Adrenal gland (tissue), 19 donors: Measurements from ENCODE around the gene RFWD3. TPM values are rescaled to one million over a fixed set of nuclear protein-coding genes. Genes with fewer than 3 reads are reported as not detected.
A peak's percentile ranks its signal among the peaks of the same experiment; 100 is the strongest.

Source experiments
- DNase-seq, 7 donors: peaks; one replicate each; pipeline ENCODE4 v3.0.0-alpha.2; 2019 to 2020
- H3K27ac ChIP-seq, 5 donors: fragments of 200-600 bp; sonication (generic) in 4 of 5; 1 replicate in 3 of 5; 2 replicates in 2 of 5; pipeline versions ENCODE4 v1.5.1 to v1.8.0; 2016 to 2020; ENCODE audit warnings: mild to moderate bottlenecking in 1 of 5
- H3K27me3 ChIP-seq: fragments of 200-600 bp; 2 replicates; pipeline ENCODE4 v1.8.0; 2021
- H3K36me3 ChIP-seq, 2 donors: fragments of 200-600 bp; replicated peaks in 1 of 2; 1 replicate in 1 of 2; 2 replicates in 1 of 2; pipeline versions ENCODE4 v1.5.1 to v1.8.0; 2018 to 2022
- H3K4me1 ChIP-seq, 2 donors: fragments of 200-600 bp; replicated peaks in 1 of 2; 1 replicate in 1 of 2; 2 replicates in 1 of 2; pipeline versions ENCODE4 v1.5.1 to v1.8.0; 2018 to 2021
- H3K4me3 ChIP-seq, 4 donors: fragments of 200-600 bp; sonication (generic) in 3 of 4; one replicate each; pipeline ENCODE4 v1.5.1; 2016 to 2018
- H3K9me3 ChIP-seq, 3 donors: fragments of 200-600 bp; sonication (generic) in 1 of 3; replicated peaks in 1 of 3; 1 replicate in 2 of 3; 2 replicates in 1 of 3; pipeline versions ENCODE4 v1.5.1 to v1.8.0; 2016 to 2021
- POLR2A ChIP-seq, 2 donors: fragments of 450-650 bp; IDR thresholded peaks; one replicate each; pipeline ENCODE4 v1.6.1; 2017; ENCODE audit warnings: antibody characterized with exemption in 2 of 2, mild to moderate bottlenecking in 2 of 2, moderate library complexity in 1 of 2
- WGBS, 4 donors: extraction: QIAGEN DNeasy Blood & Tissue Kit in 2 of 4; methylation state at CpG; one replicate each; pipeline versions ENCODE4 v1.1.5 to v1.1.7; 2013 to 2017; 5-methylcytosine and 5-hydroxymethylcytosine counted together
- intact Hi-C, 2 donors: fragments of 100-400 bp; cut with DNase I; formaldehyde crosslinking; loops; one replicate each; pipeline versions ENCODE4 v1.14.1 to v1.15.0; 2022 to 2023
- long read RNA-seq, 10 donors: library from polyadenylated mRNA in 3 of 10; unstranded in 2 of 10; stranded (forward) in 1 of 10; transcript quantifications; one replicate each; pipeline ENCODE4 v2.0.0 and lab custom pipeline, GENCODE V29; 2021 to 2026
- polyA plus RNA-seq, 3 donors: library from polyadenylated mRNA; stranded (reverse); fragments of 200-250 nt in 2 of 3; fragments of 350-450 nt in 1 of 3; fragmentation: Illumina TruSeq in 1 of 3; extraction: RNeasy Lipid Tissue Mini Kit (QIAGEN cat#74804) in 1 of 3; gene quantifications; one replicate each; pipeline ENCODE4 v1.2.3, GENCODE V29; 2013 to 2014
- total RNA-seq, 9 donors: library from RNA; depleted of rRNA in 4 of 9; stranded (reverse); fragments of >200 nt in 4 of 9; fragments of 120-200 nt in 1 of 9; fragmentation: NEBNext Ultra II Directional in 1 of 9; extraction: Animal tissue kit (Norgen Biotek cat#: 25700) in 1 of 9; gene quantifications; one replicate each; pipeline versions ENCODE4 v1.1.0 to v1.2.4, GENCODE V29; 2013 to 2023
- TF ChIP-seq, protein P1 (sequence below), 6 experiments: fragments of 450-650 bp in 4 of 6; fragments of 200-600 bp in 2 of 6; sonication (generic) in 1 of 6; IDR thresholded peaks; 1 replicate in 5 of 6; 2 replicates in 1 of 6; pipeline versions ENCODE4 v1.5.1 to v1.8.0; 2016 to 2021; ENCODE audit warnings: antibody characterized with exemption in 6 of 6, mild to moderate bottlenecking in 2 of 6, moderate library complexity in 1 of 6
- donor health status: healthy with polysubstance abuse.
- donor health status: Bipolar disorder and iron deficiency.
- donor health status: DM: yes; HTN: yes; CAD: no.
- donor health status: DM: no; HTN: no; CAD: no.
- donor health status: DM: no; HTN: no; CAD: no.
- donor health status: DM: yes; HTN: yes; CAD: no.

Gene RFWD3, protein sequence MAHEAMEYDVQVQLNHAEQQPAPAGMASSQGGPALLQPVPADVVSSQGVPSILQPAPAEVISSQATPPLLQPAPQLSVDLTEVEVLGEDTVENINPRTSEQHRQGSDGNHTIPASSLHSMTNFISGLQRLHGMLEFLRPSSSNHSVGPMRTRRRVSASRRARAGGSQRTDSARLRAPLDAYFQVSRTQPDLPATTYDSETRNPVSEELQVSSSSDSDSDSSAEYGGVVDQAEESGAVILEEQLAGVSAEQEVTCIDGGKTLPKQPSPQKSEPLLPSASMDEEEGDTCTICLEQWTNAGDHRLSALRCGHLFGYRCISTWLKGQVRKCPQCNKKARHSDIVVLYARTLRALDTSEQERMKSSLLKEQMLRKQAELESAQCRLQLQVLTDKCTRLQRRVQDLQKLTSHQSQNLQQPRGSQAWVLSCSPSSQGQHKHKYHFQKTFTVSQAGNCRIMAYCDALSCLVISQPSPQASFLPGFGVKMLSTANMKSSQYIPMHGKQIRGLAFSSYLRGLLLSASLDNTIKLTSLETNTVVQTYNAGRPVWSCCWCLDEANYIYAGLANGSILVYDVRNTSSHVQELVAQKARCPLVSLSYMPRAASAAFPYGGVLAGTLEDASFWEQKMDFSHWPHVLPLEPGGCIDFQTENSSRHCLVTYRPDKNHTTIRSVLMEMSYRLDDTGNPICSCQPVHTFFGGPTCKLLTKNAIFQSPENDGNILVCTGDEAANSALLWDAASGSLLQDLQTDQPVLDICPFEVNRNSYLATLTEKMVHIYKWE
- total RNA-seq (10 to 100 TPM in 8 of 9 donors, 1 to 10 TPM in 1; 8.0 to 27.1 (median 12.8) TPM), polyA plus RNA-seq (1 to 10 TPM; 2.6 to 9.6 (median 5.8) TPM)
- long read RNA-seq, donor 1, partial matches to known transcripts, result 0 of 2 reads
- long read RNA-seq, donor 1, other reads (novel, unspliced or antisense), result 0 of 2 reads
- long read RNA-seq, donor 2, partial matches to known transcripts, result 0 of 4 reads
- long read RNA-seq, donor 2, other reads (novel, unspliced or antisense), result 0 of 4 reads
- long read RNA-seq, donor 3, partial matches to known transcripts, result 0 of 1 reads
- long read RNA-seq, donor 3, other reads (novel, unspliced or antisense), result 0 of 1 reads
- long read RNA-seq, donor 4, full-length matches to known transcripts, result 2 of 2 reads
- long read RNA-seq, donor 4, partial matches to known transcripts, result 0 of 2 reads
- long read RNA-seq, donor 4, other reads (novel, unspliced or antisense), result 0 of 2 reads
- long read RNA-seq, donor 5, full-length matches to known transcripts, result 12 of 13 reads
- long read RNA-seq, donor 5, partial matches to known transcripts, result 1 of 13 reads
- long read RNA-seq, donor 5, other reads (novel, unspliced or antisense), result 0 of 13 reads
- long read RNA-seq, donor 6, full-length matches to known transcripts, result 1 of 1 reads
- long read RNA-seq, donor 6, partial matches to known transcripts, result 0 of 1 reads
- long read RNA-seq, donor 6, other reads (novel, unspliced or antisense), result 0 of 1 reads
- long read RNA-seq, donor 7, result 0 reads
- long read RNA-seq, donor 8, full-length matches to known transcripts, result 5 of 5 reads
- long read RNA-seq, donor 8, partial matches to known transcripts, result 0 of 5 reads
- long read RNA-seq, donor 8, other reads (novel, unspliced or antisense), result 0 of 5 reads
- long read RNA-seq, donor 9, result 0 reads
- long read RNA-seq, donor 10, partial matches to known transcripts, result 0 of 2 reads
- long read RNA-seq, donor 10, other reads (novel, unspliced or antisense), result 0 of 2 reads

DNA sequence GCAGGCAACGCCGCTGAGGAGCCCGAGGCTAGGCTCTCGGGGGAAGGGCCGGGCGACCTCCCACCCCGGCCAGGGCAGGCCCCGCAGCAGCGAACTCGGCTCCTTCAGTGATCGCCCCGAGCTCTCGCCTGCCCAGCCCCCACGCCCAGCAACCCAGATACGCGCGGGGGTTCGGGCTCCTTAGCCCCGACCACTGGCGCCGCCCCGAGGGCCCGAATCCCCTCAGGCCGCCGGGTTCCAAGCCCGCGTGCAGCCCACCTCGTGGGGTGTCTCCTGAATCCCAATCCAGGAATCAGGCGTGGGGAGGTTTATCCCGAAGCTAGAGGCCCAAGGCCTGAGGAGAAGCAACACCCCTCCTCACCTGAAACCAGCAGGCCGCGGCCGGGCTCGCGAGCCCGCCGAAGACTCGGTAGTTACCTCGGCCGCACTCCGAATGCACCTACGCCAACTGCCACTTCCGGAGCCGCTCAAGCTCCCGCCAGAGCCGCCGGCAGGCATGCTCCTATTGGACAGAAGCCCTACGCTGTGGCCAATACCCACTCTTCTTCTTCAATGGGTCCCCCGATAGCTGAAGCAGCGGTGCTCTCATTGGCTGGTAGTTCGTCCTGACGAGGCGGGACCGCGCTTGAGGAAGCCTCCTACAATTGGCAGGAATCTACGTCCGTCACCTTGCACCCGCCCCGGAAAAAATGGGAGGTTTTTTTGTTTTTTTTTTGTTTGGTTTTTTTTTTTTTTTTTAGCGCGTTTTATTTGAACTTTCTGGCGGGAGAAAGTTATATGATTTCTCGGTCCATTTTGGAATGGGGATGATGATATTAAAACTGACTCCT is at the start of gene RFWD3:
Gene RFWD3, minus strand, starts transcription at position 453 of the 830 bp plus-strand sequence. CDS start 5,428 bp downstream, outside the sequence.
- intact Hi-C loops, result no loop called here
- TF ChIP-seq, protein P1, sequence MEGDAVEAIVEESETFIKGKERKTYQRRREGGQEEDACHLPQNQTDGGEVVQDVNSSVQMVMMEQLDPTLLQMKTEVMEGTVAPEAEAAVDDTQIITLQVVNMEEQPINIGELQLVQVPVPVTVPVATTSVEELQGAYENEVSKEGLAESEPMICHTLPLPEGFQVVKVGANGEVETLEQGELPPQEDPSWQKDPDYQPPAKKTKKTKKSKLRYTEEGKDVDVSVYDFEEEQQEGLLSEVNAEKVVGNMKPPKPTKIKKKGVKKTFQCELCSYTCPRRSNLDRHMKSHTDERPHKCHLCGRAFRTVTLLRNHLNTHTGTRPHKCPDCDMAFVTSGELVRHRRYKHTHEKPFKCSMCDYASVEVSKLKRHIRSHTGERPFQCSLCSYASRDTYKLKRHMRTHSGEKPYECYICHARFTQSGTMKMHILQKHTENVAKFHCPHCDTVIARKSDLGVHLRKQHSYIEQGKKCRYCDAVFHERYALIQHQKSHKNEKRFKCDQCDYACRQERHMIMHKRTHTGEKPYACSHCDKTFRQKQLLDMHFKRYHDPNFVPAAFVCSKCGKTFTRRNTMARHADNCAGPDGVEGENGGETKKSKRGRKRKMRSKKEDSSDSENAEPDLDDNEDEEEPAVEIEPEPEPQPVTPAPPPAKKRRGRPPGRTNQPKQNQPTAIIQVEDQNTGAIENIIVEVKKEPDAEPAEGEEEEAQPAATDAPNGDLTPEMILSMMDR (IDR thresholded peaks at IDR 0.05), result no peak
- TF ChIP-seq POLR2A (IDR thresholded peaks at IDR 0.05), result peak in 1 of 2 donors; percentile 42
- WGBS, 4 donors, result 0 to 1% (median 0%) methylated on average over 16 to 63 of the region's 63 CpGs
- no peaks in the 10 kb centered on the region for H3K4me1 ChIP-seq
- no peaks in the 10 kb centered on the region for H3K27me3 ChIP-seq
- peak within 1 kb of the TSS in 3 of 5 donors; percentile 45 to 75 (median 65) for H3K27ac ChIP-seq
- H3K36me3 ChIP-seq, result peaks cover 0 to 9% of the 10 kb centered on the region in 2 donors
- DNase-seq, result peak; percentile 96 to 99 (median 99)
- no peaks in the 10 kb centered on the region for H3K9me3 ChIP-seq
- peak within 1 kb of the TSS; percentile 60 to 95 (median 76) for H3K4me3 ChIP-seq

DNA sequence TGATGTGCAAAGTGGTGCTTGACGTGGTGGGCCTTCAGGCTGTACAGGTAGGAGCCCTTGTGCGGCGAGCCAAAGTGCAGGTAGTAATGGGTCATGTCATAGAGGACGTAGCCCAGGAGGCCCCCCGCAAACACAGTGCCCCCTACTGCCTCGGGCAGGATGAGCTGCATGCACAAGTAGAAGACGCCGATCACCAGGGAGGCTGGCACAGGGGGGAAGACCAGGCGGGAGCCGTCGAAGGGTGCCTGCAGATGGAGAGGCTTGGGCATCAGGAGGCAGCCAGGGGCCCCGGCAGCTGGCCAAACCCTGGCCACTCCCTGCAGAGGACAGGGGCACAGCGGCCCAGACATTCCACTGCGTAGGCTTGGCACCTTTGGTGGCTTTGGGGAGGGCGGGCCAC is 49.7 kb upstream of the RFWD3 start:
- H3K27ac ChIP-seq, result no peak overlapping the region
- intact Hi-C loops, result loop anchor here in 1 of 2 donors (10.0 kb wide), 1 partner anchor 58 kb away; the partner anchor contains the start of gene FA2H
- no peak overlapping the region for H3K4me3 ChIP-seq
- H3K27me3 ChIP-seq, result no peaks in the 10 kb centered on the region
- H3K4me1 ChIP-seq, result no peaks in the 10 kb centered on the region
- H3K9me3 ChIP-seq, result no peaks in the 10 kb centered on the region
- no peak for DNase-seq
- H3K36me3 ChIP-seq, result no peaks in the 10 kb centered on the region
- TF ChIP-seq, protein P1 (IDR thresholded peaks at IDR 0.05), result no peak
- TF ChIP-seq POLR2A (IDR thresholded peaks at IDR 0.05), result no peak
- 77 to 89% (median 86%) methylated on average over 9 to 15 of the region's 15 CpGs for WGBS, 4 donors

DNA sequence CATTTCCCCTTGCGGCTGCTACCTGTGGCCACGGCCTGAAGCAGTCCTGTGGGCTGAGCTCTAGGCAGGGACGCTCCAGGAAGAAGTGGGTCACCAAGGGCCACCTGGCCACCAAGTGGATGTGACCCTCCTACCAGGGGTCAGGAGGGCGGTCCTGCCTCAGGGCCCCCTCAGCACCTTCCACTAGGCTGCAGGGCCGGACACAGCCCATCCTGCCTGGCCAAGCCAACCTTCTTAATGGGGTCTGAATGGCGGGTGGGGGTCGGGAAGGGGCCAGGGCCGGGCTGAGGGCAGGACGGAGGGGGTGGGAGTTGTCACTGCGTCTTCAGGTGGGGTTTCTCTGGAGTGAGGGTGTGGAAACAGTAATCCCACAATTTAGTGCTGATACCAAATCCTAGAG is 47.2 kb upstream of the RFWD3 start:
- DNase-seq, result no peak
- H3K4me3 ChIP-seq, result no peak overlapping the region
- H3K27me3 ChIP-seq, result no peaks in the 10 kb centered on the region
- TF ChIP-seq, protein P1 (IDR thresholded peaks at IDR 0.05), result no peak
- TF ChIP-seq POLR2A (IDR thresholded peaks at IDR 0.05), result no peak
- no peaks in the 10 kb centered on the region for H3K9me3 ChIP-seq
- 85 to 95% (median 89%) methylated on average over 4 to 10 of the region's 10 CpGs for WGBS, 4 donors
- no peaks in the 10 kb centered on the region for H3K4me1 ChIP-seq
- intact Hi-C loops, result loop anchor here in 1 of 2 donors (10.0 kb wide), 1 partner anchor 61 kb away; the partner anchor contains the start of gene FA2H
- no peaks in the 10 kb centered on the region for H3K36me3 ChIP-seq
- no peak overlapping the region for H3K27ac ChIP-seq
